ENCODE results near the gene NNT.

DNA sequence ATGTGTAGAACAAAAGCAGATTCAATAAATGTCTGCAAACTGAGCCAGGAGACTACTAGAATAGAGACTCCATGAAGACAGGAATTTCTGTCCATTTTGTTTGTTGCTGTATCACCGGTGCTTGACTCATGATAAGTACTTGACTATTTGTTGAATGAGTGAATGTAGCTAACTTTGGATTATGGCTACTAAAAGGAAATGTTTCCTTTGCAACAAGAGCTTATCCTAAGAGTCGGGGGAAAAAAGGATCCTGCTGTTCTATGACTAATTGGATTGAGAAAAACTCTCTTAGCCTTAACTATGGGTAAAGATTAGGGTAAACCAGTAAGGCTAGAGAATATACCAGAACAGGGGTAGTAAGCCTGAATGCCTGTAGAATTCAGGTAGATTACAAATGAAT, 49.6 kb upstream of the NNT start:
- TF ChIP-seq, protein P1, sequence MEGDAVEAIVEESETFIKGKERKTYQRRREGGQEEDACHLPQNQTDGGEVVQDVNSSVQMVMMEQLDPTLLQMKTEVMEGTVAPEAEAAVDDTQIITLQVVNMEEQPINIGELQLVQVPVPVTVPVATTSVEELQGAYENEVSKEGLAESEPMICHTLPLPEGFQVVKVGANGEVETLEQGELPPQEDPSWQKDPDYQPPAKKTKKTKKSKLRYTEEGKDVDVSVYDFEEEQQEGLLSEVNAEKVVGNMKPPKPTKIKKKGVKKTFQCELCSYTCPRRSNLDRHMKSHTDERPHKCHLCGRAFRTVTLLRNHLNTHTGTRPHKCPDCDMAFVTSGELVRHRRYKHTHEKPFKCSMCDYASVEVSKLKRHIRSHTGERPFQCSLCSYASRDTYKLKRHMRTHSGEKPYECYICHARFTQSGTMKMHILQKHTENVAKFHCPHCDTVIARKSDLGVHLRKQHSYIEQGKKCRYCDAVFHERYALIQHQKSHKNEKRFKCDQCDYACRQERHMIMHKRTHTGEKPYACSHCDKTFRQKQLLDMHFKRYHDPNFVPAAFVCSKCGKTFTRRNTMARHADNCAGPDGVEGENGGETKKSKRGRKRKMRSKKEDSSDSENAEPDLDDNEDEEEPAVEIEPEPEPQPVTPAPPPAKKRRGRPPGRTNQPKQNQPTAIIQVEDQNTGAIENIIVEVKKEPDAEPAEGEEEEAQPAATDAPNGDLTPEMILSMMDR (IDR thresholded peaks at IDR 0.05; ENCODE audit: insufficient read depth, low read length, poor library complexity, severe bottlenecking), result no peak
- TF ChIP-seq EZH2phosphoT487 (conservative IDR thresholded peaks at IDR 0.05; ENCODE audit: low read length), result no peak

Measured in SU-DHL-6 (cell line).